DND-41 (cell line): Measurements from ENCODE around the gene MTA1.

ENCODE experiments used
- EZH2 ChIP-seq: IDR thresholded peaks from 3 replicates; pipeline ENCODE4 v1.6.1; 2012; ENCODE audit warnings: borderline replicate concordance, low read depth, mild to moderate bottlenecking, moderate library complexity, low read length, inconsistent platforms; ENCODE audit not compliant: severe bottlenecking
- TF ChIP-seq, protein P1 (sequence below): IDR thresholded peaks from 2 replicates; pipeline ENCODE4 v1.5.1; 2012; ENCODE audit warnings: borderline replicate concordance, low read length, moderate library complexity, mild to moderate bottlenecking; ENCODE audit not compliant: poor library complexity, severe bottlenecking; ENCODE audit errors: extremely low read depth

DNA sequence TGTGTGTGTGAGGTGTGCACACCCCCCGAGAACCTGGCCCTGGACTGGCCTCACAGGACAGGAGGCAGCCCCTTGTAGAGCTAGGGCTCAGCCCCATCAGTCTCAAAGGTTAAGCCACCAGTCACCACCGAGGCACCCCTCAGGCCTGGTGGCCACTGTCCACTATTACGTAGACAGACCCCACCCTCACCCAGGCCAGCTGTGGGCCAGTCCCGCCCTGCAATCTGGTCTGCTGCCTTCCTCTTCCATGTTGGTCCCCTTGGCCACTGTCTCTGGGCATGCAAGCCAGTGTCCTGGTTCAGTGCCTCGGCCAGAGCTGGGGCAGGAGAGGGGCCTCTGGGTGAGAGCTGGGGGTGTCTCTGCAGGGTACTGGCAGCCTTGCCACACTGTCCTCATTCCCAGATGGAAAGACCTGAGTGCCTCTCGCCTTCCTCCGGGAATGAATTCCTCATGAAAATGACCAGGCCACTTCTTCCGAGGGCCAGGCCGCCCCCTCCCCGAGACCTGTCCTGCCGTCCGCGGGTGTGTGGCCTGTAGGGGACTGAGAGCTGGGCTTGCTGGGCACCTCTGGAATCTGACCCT lies 22.2 kb upstream of the MTA1 start:
- TF ChIP-seq, protein P1, sequence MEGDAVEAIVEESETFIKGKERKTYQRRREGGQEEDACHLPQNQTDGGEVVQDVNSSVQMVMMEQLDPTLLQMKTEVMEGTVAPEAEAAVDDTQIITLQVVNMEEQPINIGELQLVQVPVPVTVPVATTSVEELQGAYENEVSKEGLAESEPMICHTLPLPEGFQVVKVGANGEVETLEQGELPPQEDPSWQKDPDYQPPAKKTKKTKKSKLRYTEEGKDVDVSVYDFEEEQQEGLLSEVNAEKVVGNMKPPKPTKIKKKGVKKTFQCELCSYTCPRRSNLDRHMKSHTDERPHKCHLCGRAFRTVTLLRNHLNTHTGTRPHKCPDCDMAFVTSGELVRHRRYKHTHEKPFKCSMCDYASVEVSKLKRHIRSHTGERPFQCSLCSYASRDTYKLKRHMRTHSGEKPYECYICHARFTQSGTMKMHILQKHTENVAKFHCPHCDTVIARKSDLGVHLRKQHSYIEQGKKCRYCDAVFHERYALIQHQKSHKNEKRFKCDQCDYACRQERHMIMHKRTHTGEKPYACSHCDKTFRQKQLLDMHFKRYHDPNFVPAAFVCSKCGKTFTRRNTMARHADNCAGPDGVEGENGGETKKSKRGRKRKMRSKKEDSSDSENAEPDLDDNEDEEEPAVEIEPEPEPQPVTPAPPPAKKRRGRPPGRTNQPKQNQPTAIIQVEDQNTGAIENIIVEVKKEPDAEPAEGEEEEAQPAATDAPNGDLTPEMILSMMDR, result no peak
- no peak for TF ChIP-seq EZH2
